Measurements from ENCODE around the gene ANKMY2.

The ANKMY2 gene

GRCh38 chr7:16550671-16551070, 94.9 kb downstream of the ANKMY2 start:
- H3K4me3 ChIP-seq (ENCODE audit: low read length), result no peak overlapping the region
- no peaks in the 10 kb centered on the region for H4K20me1 ChIP-seq (ENCODE audit: control insufficient read depth, insufficient read depth, low read depth, low read length)
- no peaks in the 10 kb centered on the region for H3F3A ChIP-seq (ENCODE audit: control insufficient read depth, insufficient read depth)
- H3K27ac ChIP-seq (ENCODE audit: low read depth, low read length), result no peak overlapping the region
- no peaks in the 10 kb centered on the region for H3K4me1 ChIP-seq (ENCODE audit: control insufficient read depth, low read length)
- no peak for TF ChIP-seq EZH2phosphoT487 (IDR thresholded peaks at IDR 0.05; ENCODE audit: borderline replicate concordance, low read length)
- TF ChIP-seq, protein P1, sequence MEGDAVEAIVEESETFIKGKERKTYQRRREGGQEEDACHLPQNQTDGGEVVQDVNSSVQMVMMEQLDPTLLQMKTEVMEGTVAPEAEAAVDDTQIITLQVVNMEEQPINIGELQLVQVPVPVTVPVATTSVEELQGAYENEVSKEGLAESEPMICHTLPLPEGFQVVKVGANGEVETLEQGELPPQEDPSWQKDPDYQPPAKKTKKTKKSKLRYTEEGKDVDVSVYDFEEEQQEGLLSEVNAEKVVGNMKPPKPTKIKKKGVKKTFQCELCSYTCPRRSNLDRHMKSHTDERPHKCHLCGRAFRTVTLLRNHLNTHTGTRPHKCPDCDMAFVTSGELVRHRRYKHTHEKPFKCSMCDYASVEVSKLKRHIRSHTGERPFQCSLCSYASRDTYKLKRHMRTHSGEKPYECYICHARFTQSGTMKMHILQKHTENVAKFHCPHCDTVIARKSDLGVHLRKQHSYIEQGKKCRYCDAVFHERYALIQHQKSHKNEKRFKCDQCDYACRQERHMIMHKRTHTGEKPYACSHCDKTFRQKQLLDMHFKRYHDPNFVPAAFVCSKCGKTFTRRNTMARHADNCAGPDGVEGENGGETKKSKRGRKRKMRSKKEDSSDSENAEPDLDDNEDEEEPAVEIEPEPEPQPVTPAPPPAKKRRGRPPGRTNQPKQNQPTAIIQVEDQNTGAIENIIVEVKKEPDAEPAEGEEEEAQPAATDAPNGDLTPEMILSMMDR (IDR thresholded peaks at IDR 0.05; ENCODE audit: low read depth, low read length, poor library complexity, severe bottlenecking), result no peak
- no peak overlapping the region for H3K4me2 ChIP-seq (ENCODE audit: low read length)
- H3K79me2 ChIP-seq (ENCODE audit: control insufficient read depth, low read length), result no peaks in the 10 kb centered on the region
- no peaks in the 10 kb centered on the region for H3K36me3 ChIP-seq (ENCODE audit: control insufficient read depth, low read length)
- H3K27me3 ChIP-seq (ENCODE audit: control insufficient read depth, low read length), result no peaks in the 10 kb centered on the region; the same call in 1 of the 2 replicates
- no peaks in the 10 kb centered on the region for H3K9me2 ChIP-seq (replicated peaks; ENCODE audit: control insufficient read depth, low read length)
- H3K9me3 ChIP-seq (ENCODE audit: control insufficient read depth, insufficient read depth, low read length), result no peaks in the 10 kb centered on the region

All from DOHH2 (cell line).